GM18873 (cell line): Measurements from ENCODE around the gene BRSK2.

ENCODE experiments used
- ATAC-seq: cut with Tn5 transposase; IDR thresholded peaks from one replicate; pipeline ENCODE4 v1.9.1; 2021; ENCODE audit warnings: mild to moderate bottlenecking, moderate library complexity, moderate number of reproducible peaks; ENCODE audit not compliant: unreplicated experiment, low FRiP score

Gene BRSK2

GRCh38 chr11:1394936-1395772, 5.4 kb downstream of the BRSK2 start:
- no peak for ATAC-seq

- ATAC-seq: no peak
These were observed 6.1 kb downstream of the BRSK2 start for GRCh38 chr11:1395773-1396374.

GRCh38 chr11:1396375-1396841, 6.7 kb downstream of the BRSK2 start:
- ATAC-seq: no peak

- no peak for ATAC-seq
These were observed 7.6 kb downstream of the BRSK2 start for GRCh38 chr11:1397146-1397861.

- ATAC-seq: no peak
These were observed 8.3 kb downstream of the BRSK2 start for GRCh38 chr11:1397862-1398527.

GRCh38 chr11:1398528-1399235, 8.9 kb downstream of the BRSK2 start:
- no peak for ATAC-seq

- no peak for ATAC-seq
These were observed 9.9 kb downstream of the BRSK2 start for GRCh38 chr11:1399386-1400316.

- no peak for ATAC-seq
These were observed 10.8 kb downstream of the BRSK2 start for GRCh38 chr11:1400317-1401170.

- no peak for ATAC-seq
These were observed 11.4 kb downstream of the BRSK2 start for GRCh38 chr11:1401171-1401445.

GRCh38 chr11:1401656-1402221, 12.0 kb downstream of the BRSK2 start:
- ATAC-seq: no peak

GRCh38 chr11:1402355-1403077, 12.8 kb downstream of the BRSK2 start:
- no peak for ATAC-seq

- no peak for ATAC-seq
These were observed 13.4 kb downstream of the BRSK2 start for GRCh38 chr11:1403078-1403620.

- no peak for ATAC-seq
These were observed 14.2 kb downstream of the BRSK2 start for GRCh38 chr11:1403721-1404460.

GRCh38 chr11:1404461-1405185, 14.9 kb downstream of the BRSK2 start:
- no peak for ATAC-seq

GRCh38 chr11:1405186-1406020, 15.7 kb downstream of the BRSK2 start:
- no peak for ATAC-seq
